Measurements from ENCODE around the gene CEP41.
"Not testable (repeated sequence)": the region's sequence is repeated elsewhere in the genome, so short reads cannot be mapped to it uniquely, and the experiment has no call there.

Gene CEP41

DNA sequence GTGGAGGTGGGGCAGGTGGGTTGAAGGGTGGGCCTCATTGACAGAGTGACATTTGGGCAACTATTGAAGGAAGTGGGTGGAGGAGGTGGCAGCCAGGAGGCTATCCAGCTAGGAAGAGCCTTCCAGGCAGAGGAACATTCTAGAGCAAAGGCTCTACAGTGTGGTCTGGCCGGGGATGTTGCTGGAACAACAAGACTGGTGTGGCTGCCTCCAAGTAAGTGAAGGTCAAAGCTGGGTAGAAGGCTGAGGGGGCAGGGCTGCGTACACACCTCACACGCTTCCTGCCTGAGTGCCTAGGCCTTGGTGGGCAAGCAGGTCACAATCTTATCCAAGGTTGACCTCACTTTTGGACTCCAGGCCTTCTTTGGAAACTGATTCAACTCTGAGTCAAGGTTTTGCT, 53.9 kb downstream of the CEP41 start:
- DNase-seq = no peak

GRCh38 chr7:130385600-130386066, 55.2 kb downstream of the CEP41 start:
- DNase-seq = no peak

DNA sequence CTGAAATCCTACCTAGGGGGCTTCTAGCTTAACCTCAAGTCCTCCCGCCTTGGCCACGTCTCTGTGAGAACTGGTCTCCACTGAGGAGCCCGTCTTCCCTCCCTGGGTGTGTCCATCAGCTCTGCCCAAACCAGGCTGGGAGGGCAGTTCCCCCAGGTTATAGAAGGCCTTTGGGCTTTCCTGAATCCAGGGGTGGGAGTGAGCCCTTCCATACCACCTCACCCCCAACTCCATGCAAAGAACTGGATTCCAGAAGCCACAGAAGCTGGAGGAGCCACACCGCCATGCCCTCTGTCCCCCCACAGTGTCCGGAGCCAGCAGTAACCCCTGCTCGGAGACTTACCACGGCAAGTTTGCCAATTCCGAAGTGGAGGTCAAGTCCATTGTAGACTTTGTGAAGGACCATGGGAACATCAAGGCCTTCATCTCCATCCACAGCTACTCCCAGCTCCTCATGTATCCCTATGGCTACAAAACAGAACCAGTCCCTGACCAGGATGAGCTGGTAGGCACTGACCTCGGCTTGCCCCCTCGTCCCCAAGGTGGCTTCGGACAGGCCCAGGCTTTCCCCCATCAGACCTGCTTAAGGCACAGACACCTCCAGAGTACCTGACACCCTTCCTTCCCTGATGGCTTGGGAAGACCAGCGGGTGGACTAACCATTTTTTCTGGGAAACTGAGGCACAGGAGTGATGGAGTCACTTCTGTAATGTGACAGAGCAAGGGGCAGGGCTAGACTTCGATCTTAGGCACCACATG, 55.8 kb downstream of the CEP41 start:
- DNase-seq = no peak

DNA sequence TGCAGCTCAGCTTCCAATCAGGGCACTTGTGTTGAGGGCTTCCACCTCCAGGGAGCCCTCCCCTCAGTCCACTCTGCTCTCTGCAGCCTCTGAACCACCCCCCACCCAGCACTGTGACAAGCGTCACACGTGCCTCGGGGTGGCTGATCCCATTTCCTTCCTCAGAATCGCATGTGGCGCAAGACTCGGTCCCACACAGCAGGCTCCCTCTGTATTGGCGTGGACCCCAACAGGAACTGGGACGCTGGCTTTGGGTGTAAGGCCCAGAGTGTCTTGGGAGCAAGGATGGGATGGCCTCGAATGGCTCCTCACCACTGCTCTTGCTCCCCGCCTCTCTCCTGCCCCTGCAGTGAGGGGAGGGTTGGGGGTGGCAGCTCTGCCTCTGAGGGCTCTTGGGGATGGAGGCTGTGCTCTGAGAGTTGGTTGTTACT, 56.4 kb downstream of the CEP41 start:
- no peak for DNase-seq

- DNase-seq = no peak
Observed at GRCh38 chr7:130383187-130383980, 57.4 kb downstream of the CEP41 start.

DNA sequence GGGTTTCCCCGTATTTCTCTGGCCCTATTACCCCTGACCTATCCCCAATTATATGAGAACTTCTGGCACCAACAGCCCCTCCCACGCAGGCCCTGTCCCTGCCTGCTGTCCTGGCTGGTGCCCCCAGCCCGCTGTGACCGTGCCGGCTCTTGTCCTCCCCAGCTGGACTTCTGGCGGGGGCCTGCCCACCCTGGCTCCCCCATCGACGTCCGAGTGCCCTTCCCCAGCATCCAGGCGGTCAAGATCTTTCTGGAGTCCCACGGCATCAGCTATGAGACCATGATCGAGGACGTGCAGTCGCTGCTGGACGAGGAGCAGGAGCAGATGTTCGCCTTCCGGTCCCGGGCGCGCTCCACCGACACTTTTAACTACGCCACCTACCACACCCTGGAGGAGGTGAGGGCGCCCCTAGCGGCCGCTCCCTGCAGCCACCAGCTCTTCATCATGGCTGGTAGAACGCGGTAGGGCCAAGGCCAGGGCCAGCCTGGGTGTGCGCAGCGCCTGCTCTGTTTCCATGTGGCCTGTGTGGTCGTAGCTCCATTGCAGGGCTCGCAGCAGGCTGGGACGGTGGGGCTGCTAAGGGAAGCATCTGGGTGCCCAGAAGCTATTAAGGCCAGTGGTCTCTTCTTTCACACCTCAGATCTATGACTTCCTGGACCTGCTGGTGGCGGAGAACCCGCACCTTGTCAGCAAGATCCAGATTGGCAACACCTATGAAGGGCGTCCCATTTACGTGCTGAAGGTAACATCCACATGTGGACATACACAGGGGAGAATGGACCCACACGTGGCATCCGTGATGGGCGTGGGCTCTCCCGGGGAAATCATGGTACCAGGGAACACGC, 59.1 kb downstream of the CEP41 start:
- DNase-seq = no peak

DNA sequence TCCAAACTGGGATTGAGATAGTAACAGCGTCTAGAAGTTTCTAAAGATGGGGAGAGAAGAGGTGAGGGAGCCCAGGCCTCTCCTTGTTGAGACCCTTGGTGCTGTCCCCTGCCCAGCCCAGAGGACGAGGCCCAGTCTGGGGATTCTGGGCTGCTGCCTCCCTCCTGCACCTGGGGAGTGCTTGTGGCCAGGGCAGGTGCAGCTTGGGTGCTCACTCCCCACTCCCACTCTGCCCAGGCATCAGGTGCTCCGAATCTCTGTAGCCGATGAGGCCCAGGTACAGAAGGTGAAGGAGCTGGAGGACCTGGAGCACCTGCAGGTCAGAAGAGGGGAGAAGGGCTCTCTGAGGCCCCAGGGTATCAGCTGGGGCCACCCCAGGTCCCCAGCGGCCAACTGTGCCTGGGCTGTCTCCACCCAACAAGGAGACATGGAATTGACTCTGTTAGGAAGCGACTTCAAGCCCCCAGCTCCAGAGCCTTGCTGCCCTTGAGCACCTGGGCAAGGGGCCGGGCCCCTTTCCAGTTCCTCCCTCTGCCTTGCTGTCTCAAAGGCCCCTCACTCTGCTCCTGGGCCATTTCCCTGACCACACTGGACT, 59.9 kb downstream of the CEP41 start:
- no peak for DNase-seq

DNA sequence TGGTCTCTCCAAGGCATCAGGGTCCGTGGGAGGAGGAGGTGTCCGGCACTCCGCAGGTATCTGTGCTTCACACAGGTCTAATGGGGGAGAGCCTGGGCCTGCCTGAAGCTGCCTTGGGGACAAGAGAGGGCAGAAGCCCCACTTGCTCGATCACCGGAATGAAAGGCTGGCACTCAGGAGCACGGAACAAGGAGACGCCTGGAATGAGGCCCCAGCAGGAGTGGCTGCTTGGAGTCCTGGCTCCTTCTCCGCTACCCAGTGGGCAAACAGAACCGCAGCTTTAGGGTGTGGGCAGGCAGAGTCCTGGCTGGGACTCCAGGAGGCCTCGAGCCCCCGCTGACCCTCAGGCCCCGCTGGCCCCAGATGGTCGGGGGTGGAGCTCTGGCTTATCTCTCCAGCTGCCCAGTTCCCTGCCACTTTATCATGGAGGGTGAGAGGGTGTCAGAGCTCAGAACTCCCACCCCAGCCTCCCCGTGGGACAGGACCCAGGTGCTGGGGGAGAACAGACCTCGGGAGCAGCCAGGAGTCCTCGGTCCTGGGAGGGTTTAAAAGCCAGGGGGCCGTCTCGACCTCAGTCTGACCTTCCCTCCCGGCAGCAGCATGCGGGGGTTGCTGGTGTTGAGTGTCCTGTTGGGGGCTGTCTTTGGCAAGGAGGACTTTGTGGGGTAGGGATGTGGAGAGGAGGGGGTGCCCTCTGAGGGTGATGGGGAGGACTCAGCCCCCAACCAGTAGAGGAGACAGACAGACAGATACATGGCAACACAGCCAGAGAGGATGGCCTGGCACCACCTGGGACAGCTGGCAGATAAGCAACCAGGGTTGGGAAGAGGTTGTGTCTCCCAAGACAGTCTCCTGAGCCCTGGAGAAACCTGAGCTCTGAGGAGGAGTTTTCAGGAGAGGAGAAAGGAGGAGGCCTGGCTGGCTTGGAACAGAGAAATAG, 60.6 kb downstream of the CEP41 start, which contains the start of gene CPA1:
Gene CPA1, plus strand, starts transcription at position 574 of the 940 bp plus-strand sequence. Its CDS starts 27 bp downstream, at position 601.
- DNase-seq = no peak

GRCh38 chr7:130379532-130379920, 61.3 kb downstream of the CEP41 start:
- DNase-seq = no peak

DNA sequence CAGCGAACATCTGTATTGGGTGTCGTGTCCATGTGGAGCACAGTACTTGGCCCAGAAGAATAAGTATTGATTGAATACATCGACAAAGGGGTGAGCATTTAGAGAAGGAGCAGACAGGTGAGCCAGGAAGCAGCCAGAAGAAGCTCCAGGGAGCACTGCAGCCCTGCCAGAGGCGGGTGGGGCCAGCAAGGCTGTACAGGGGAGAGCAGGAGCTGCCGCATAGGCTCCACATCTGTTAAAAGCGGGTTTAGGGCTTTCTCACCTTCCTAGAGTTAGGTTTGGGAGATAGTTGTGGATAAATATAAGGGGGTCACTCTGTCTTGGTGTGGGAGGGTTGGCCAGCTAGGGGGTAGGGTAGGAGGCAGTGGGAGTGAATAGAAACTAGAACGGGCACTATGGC, 61.8 kb downstream of the CEP41 start:
- no peak for DNase-seq

- DNase-seq = no peak
Observed at GRCh38 chr7:130377178-130377577, 63.6 kb downstream of the CEP41 start.

- DNase-seq = not testable (repeated sequence)
Observed at GRCh38 chr7:130376461-130376860, 64.4 kb downstream of the CEP41 start.

DNA sequence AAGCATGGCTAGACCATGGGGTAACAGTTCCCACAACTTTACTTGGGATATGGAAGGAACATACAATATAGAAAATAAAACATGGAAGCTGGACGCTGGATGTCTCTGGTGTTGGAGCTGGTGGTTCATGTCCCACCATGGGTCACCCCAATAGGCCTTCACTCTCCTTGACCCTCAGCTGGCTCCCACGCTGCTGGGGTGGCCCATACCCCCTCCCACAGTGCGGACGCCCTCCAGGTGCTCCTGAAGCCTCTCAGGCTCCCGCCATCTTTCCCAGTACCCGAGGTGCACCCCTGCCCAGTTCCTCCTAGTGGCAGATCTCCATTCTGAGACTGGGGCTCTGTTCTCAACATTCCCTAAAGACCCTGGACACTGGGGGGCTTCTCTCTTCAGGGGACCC, 66.3 kb downstream of the CEP41 start:
- no peak for DNase-seq

GRCh38 chr7:130372402-130373165, 68.2 kb downstream of the CEP41 start:
- DNase-seq = no peak

DNA sequence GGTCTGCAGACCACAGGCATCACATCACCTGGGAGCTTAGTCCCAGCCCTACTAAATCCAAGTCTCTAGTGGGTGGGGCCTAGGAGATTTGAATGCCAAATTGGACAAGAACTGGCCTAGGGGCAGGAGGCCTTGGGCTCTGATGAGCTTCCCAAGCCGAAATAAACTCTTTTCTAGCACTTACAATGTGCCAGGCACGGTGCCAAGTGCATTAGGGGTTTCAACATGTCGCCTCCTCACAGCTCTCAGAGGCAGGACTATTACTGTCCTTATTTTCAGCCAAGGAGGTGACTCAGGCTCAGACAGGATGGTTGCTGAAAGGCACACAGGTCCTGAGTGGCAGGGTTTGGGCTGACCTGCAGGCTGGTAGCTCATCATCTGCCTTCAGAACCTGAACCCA, 69.8 kb downstream of the CEP41 start:
- no peak for DNase-seq

DNA sequence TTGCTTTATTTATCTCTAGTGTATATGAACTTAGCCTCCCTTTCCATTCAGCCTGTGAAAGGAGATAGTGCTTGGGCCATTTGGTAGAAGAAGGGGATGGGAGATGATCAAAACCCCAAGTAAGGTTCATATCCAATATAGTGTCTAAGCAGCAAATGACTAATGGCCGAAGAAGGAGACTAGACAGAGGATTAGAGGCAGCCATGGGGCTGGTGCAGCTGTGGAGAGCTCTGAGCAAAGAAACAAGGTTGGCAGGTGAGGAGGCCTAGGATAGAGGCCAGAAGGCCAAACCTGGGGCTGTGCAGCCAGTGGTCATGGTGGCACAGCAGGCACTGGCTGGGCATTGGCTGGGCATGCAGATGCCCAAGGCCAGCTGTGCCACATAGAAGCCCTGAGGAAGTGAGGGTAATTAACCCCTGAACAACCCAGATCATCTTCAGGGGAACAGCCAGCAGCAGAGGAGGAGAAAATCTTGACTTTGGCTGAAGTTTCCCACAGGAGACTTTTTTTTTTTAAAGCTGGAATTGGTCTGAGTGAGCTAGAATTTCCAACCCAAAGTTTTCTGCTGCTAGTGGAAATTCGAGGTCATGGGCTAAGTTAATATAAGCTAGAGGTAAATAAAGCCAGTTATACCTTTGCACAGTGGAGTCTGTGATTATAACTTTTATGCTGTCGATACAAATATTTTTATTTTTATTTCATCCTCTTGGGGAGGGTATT, 70.8 kb downstream of the CEP41 start:
- no peak for DNase-seq

DNA sequence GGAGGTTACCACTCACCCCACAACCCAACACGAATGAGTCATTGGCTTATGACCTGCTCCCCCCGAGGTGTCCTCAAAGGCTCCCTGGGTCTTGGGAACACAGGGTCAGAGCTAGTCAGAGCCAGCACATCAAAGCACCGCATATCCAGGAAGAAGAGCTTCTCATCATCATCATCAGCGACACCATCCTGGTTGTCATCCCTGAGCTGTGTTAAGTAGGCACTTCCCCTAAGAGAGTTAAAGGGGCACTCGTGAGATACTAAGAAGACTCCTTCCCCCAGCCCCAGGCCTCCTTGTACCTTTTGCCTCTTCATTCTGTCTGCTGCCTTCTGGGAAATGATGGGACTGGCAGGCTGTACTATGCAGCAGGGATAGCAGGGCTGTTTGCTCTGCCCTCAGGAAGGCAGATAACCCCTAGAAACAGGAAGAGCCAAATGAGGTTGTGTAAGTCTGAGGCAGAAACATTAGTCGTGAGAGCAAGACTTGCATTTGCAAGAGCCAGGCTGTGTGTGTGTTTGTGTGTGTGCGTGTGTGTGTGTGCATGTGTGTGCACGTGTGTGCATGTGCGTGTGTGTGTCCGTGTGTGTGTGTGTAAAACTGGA, 71.6 kb downstream of the CEP41 start:
- peak; percentile 19 for DNase-seq

DNA sequence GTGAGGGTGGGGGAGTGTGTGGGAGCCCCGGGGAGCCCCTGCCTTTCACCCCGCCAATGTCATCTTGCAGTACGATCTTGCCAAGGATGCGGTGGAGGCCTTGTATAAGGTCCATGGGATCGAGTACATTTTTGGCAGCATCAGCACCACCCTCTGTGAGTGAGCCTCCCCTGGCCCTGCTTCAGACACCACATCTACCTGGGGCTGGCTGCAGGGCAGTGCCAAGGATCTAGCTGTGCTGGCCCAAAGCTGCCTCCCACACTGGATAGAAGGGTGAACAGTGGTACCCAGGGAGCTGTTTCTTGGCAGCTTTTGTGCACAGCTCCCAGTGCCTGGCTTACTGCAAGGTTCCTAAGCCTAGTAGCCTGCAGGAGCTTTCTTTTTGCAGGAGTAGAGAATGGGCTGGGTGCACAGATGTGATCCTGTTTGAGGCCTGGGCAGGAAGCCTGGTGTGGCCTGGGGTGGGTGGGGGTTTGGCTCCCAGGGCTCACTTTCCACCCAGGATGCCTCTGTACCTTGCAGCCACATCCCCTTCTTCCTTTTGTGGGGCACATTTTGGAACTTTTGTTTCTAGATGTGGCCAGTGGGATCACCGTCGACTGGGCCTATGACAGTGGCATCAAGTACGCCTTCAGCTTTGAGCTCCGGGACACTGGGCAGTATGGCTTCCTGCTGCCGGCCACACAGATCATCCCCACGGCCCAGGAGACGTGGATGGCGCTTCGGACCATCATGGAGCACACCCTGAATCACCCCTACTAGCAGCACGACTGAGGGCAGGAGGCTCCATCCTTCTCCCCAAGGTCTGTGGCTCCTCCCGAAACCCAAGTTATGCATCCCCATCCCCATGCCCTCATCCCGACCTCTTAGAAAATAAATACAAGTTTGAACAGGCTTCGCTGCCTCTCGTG, 72.7 kb downstream of the CEP41 start:
- no peak for DNase-seq

Data from stimulated activated CD4-positive, alpha-beta T cell treated with anti-CD3 and anti-CD28 coated beads, Interleukin-15, amount 100 ng/mL, for 24 hours (primary cell).